Adrenal gland (tissue), 5 donors: ENCODE measurements around the gene GPR135.

Experiments
- CTCF ChIP-seq, 6 experiments: fragments of 450-650 bp in 4 of 6; fragments of 200-600 bp in 2 of 6; sonication (generic) in 1 of 6; IDR thresholded peaks; 1 replicate in 5 of 6; 2 replicates in 1 of 6; pipeline versions ENCODE4 v1.5.1 to v1.8.0; 2016 to 2021; ENCODE audit warnings: antibody characterized with exemption in 6 of 6, mild to moderate bottlenecking in 2 of 6, moderate library complexity in 1 of 6
- POLR2A ChIP-seq, 2 donors: fragments of 450-650 bp; IDR thresholded peaks; one replicate each; pipeline ENCODE4 v1.6.1; 2017; ENCODE audit warnings: antibody characterized with exemption in 2 of 2, mild to moderate bottlenecking in 2 of 2, moderate library complexity in 1 of 2
- donor health status: DM: no; HTN: no; CAD: no.

- TF ChIP-seq CTCF (IDR thresholded peaks at IDR 0.05) (no peak), POLR2A (IDR thresholded peaks at IDR 0.05) (no peak)
Measured at GRCh38 chr14:59463787-59464485, 1.2 kb downstream of the GPR135 start.
